ENCODE measurements around the gene DHCR7.

GRCh38 chr11:71425860-71426259 lies 22.3 kb downstream of the DHCR7 start:
- no peak for TF ChIP-seq CTCF (IDR thresholded peaks at IDR 0.05)
- TF ChIP-seq POLR2AphosphoS5 (IDR thresholded peaks at IDR 0.05; ENCODE audit: low read depth, low read length) = no peak
- TF ChIP-seq REST (IDR thresholded peaks at IDR 0.05; ENCODE audit: low read depth, low read length) = no peak
- TF ChIP-seq EZH2phosphoT487 (IDR thresholded peaks at IDR 0.05; ENCODE audit: borderline replicate concordance, low read depth) = no peak
- TF ChIP-seq NRF1 (IDR thresholded peaks at IDR 0.05; ENCODE audit: low read depth, low read length) = no peak
- no peak for TF ChIP-seq RFX5 (IDR thresholded peaks at IDR 0.05; ENCODE audit: low read length)
- no peak for TF ChIP-seq USF2 (IDR thresholded peaks at IDR 0.05; ENCODE audit: borderline replicate concordance, low read depth, low read length)
- TF ChIP-seq YY1 (IDR thresholded peaks at IDR 0.05; ENCODE audit: low read depth) = no peak
- TF ChIP-seq MAX (IDR thresholded peaks at IDR 0.05; ENCODE audit: low read depth) = no peak
- TF ChIP-seq EP300 (IDR thresholded peaks at IDR 0.05; ENCODE audit: borderline replicate concordance in 1 of 2, low read depth in 1 of 2, low read length in 1 of 2) = no peak
- no peak for TF ChIP-seq MXI1 (IDR thresholded peaks at IDR 0.05; ENCODE audit: low read depth, low read length)
- TF ChIP-seq RAD21 (IDR thresholded peaks at IDR 0.05; ENCODE audit: low read length) = no peak
- no peak for TF ChIP-seq NFIC (IDR thresholded peaks at IDR 0.05; ENCODE audit: borderline replicate concordance)
- no peak for TF ChIP-seq TAF1 (IDR thresholded peaks at IDR 0.05; ENCODE audit: borderline replicate concordance, low read depth, low read length)
